HepG2 (cell line): ENCODE data around the gene MAB21L4. TPM values are rescaled to one million over a fixed set of nuclear protein-coding genes. Genes with fewer than 3 reads are reported as not detected.
A peak's percentile ranks its signal among the peaks of the same experiment; 100 is the strongest.

Experiments used
- ARID5B ChIP-seq: IDR thresholded peaks from 2 replicates; pipeline ENCODE4 v1.4.0; 2020; ENCODE audit warnings: mild to moderate bottlenecking, missing genetic modification reagents
- DZIP1 ChIP-seq: sonication (generic); formaldehyde crosslinking; IDR thresholded peaks from 2 replicates; pipeline ENCODE4 v1.5.0; 2020; ENCODE audit warnings: mild to moderate bottlenecking, missing genetic modification reagents
- NFIB ChIP-seq: sonication (generic); formaldehyde crosslinking; IDR thresholded peaks from 2 replicates; pipeline ENCODE4 v1.9.0; 2021; ENCODE audit warnings: missing genetic modification reagents, mild to moderate bottlenecking, borderline replicate concordance
- NONO ChIP-seq, 2 experiments: fragments of 450-650 bp in 1 of 2; sonication (generic) in 1 of 2; formaldehyde crosslinking in 1 of 2; IDR thresholded peaks in 1 of 2; conservative IDR thresholded peaks in 1 of 2; 2 replicates each; pipeline versions ENCODE4 v1.6.1 to v1.8.0; 2017 to 2022; ENCODE audit warnings: mild to moderate bottlenecking in 1 of 2, missing genetic modification reagents in 1 of 2, moderate library complexity in 1 of 2
- NRL ChIP-seq: sonication (generic); formaldehyde crosslinking; IDR thresholded peaks from 2 replicates; pipeline ENCODE4 v1.5.0; 2020; ENCODE audit warnings: missing genetic modification reagents, mild to moderate bottlenecking, moderate library complexity, borderline replicate concordance
- ZNF766 ChIP-seq: sonication (generic); formaldehyde crosslinking; IDR thresholded peaks from 2 replicates; pipeline ENCODE4 v1.5.0; 2020; ENCODE audit warnings: missing genetic modification reagents, borderline replicate concordance
- polyA plus RNA-seq, 8 experiments: library from polyadenylated mRNA; depleted of rRNA in 3 of 8; stranded (reverse) in 7 of 8; unstranded in 1 of 8; fragments of >200 nt; fragmentation: Illumina TruSeq in 4 of 8; extraction: Trizol in 4 of 8; gene quantifications; 2 replicates each; pipeline versions ENCODE4 v1.2.1 to v1.2.3, GENCODE V29; 2011 to 2016; ENCODE audit warnings: low read depth in 4 of 8, missing spikeins in 1 of 8, mixed read lengths in 1 of 8; ENCODE audit not compliant: insufficient read depth in 1 of 8
- total RNA-seq, 5 experiments: library from RNA; depleted of rRNA; stranded (reverse); fragments of >200 nt; fragmentation: Illumina TruSeq; extraction: Trizol; gene quantifications; 2 replicates each; pipeline ENCODE4 v1.2.3, GENCODE V29; 2016; ENCODE audit warnings: low read depth in 1 of 5
- TF ChIP-seq, protein P1 (sequence below): sonication (generic); formaldehyde crosslinking; IDR thresholded peaks from 2 replicates; pipeline ENCODE4 v1.9.0; 2022; ENCODE audit warnings: low read depth, missing genetic modification reagents
- TF ChIP-seq, protein P2 (sequence below): sonication (generic); formaldehyde crosslinking; conservative IDR thresholded peaks from 2 replicates; pipeline ENCODE4 v1.4.0; 2020; ENCODE audit warnings: missing genetic modification reagents
- TF ChIP-seq, protein P3 (sequence below): sonication (generic); formaldehyde crosslinking; IDR thresholded peaks from 2 replicates; pipeline ENCODE4 v1.8.1; 2023; ENCODE audit warnings: mild to moderate bottlenecking, moderate library complexity, missing genetic modification reagents
- TF ChIP-seq, protein P4 (sequence below): sonication (generic); formaldehyde crosslinking; IDR thresholded peaks from 2 replicates; pipeline ENCODE4 v1.5.1; 2020; ENCODE audit warnings: mild to moderate bottlenecking, missing genetic modification reagents, moderate library complexity

The MAB21L4 gene
- total and polyA plus RNA-seq, 2 of the 13 experiments (the other 11 are each of a cell fraction or from before 2014, with no cell fraction given): 3.0 to 14.0 TPM

DNA sequence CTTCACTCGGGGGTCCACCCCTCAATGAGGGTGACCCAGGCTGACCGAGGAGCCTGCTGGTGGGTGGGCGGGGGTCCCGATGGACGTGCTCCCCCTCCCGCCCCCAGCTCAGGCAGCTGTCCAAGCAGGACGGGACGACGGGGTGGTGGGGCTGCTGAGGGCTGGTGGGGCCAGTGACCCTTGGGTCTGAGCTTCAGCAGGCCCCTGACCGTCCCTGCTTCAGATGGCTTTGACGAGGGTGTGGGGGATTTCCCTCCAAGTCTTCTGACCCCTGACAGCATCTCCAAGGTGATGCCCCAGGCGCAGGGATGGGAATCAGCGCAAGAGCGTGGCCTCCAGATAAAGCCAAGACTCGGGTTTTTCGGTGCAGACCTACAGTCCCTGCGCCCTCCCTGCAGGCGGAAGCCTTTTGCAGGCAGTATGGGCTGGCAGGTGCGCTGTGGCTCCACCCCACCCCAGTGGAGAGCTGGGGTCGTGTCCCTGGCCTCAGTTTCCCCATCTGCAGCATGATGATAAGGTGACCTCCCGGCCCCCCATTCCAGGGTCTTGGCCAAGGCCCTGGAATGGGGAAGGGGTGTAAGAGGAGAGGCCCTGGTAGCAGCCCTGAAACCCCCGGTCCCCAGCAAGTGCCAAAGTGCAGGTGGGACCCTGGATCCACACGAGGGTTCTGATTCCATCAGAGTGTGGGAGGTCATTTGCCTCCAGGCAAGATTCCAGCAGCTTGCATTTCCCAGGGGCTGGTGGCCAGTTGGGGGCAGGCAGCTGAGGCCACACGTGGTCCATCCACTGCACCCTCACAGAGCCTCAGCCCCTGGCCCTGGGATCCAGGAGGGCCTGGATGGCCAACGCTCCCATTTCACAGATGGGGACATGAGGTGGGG is 18.9 kb upstream of the MAB21L4 start (continued):
- TF ChIP-seq, protein P1, sequence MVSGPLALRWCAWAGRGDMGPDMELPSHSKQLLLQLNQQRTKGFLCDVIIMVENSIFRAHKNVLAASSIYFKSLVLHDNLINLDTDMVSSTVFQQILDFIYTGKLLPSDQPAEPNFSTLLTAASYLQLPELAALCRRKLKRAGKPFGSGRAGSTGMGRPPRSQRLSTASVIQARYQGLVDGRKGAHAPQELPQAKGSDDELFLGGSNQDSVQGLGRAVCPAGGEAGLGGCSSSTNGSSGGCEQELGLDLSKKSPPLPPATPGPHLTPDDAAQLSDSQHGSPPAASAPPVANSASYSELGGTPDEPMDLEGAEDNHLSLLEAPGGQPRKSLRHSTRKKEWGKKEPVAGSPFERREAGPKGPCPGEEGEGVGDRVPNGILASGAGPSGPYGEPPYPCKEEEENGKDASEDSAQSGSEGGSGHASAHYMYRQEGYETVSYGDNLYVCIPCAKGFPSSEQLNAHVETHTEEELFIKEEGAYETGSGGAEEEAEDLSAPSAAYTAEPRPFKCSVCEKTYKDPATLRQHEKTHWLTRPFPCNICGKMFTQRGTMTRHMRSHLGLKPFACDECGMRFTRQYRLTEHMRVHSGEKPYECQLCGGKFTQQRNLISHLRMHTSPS (CRISPR knock-in tag): no peak
- TF ChIP-seq NRL (CRISPR knock-in tag) (no peak), ZNF766 (no peak), NFIB (CRISPR knock-in tag) (0 out of 2 replicates have a peak, but pooled peaks have one; percentile 43), NONO (IDR thresholded peaks at IDR 0.05) (no peak), NONO (CRISPR knock-in tag; conservative IDR thresholded peaks at IDR 0.05) (0 out of 2 replicates have a peak, but pooled peaks have one; percentile 8), ARID5B (CRISPR knock-in tag) (no peak), DZIP1 (CRISPR knock-in tag) (0 out of 2 replicates have a peak, but pooled peaks have one; percentile 21)
- TF ChIP-seq, protein P2, sequence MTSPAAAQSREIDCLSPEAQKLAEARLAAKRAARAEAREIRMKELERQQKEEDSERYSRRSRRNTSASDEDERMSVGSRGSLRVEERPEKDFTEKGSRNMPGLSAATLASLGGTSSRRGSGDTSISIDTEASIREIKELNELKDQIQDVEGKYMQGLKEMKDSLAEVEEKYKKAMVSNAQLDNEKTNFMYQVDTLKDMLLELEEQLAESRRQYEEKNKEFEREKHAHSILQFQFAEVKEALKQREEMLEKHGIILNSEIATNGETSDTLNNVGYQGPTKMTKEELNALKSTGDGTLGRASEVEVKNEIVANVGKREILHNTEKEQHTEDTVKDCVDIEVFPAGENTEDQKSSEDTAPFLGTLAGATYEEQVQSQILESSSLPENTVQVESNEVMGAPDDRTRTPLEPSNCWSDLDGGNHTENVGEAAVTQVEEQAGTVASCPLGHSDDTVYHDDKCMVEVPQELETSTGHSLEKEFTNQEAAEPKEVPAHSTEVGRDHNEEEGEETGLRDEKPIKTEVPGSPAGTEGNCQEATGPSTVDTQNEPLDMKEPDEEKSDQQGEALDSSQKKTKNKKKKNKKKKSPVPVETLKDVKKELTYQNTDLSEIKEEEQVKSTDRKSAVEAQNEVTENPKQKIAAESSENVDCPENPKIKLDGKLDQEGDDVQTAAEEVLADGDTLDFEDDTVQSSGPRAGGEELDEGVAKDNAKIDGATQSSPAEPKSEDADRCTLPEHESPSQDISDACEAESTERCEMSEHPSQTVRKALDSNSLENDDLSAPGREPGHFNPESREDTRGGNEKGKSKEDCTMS: no peak
- TF ChIP-seq, protein P3, sequence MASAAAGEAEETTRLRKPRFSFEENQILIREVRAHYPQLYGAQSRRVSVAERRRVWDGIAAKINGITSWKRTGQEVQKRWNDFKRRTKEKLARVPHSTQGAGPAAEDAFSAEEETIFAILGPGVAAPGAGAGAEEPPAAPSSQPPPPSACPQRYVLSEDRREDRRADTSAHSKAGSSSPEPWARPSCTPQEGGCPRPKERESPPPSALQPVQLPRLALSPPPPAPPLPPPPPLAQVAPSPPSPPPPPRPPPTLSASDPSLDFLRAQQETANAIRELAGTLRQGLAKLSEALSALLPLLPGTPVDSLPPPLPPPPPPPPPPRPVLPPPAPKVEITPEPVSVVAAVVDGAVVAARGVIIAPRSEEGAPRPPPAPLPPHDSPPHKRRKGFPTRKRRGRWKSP (CRISPR knock-in tag): no peak
- TF ChIP-seq, protein P4, sequence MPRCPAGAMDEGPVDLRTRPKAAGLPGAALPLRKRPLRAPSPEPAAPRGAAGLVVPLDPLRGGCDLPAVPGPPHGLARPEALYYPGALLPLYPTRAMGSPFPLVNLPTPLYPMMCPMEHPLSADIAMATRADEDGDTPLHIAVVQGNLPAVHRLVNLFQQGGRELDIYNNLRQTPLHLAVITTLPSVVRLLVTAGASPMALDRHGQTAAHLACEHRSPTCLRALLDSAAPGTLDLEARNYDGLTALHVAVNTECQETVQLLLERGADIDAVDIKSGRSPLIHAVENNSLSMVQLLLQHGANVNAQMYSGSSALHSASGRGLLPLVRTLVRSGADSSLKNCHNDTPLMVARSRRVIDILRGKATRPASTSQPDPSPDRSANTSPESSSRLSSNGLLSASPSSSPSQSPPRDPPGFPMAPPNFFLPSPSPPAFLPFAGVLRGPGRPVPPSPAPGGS: no peak
